Activated naive CD4-positive, alpha-beta T cell treated with anti-CD3 and anti-CD28 coated beads, Interleukin-2, amount 10 ng/mL, durations not matched to agents 7 days and 5 days (primary cell): Measurements from ENCODE around the gene LIMK2.
"Not testable (repeated sequence)": the region's sequence is repeated elsewhere in the genome, so short reads cannot be mapped to it uniquely, and the experiment has no call there.

Source experiments
- CTCF ChIA-PET: fragments of 350-600 bp; sonication (Branson Sonifier 250); formaldehyde crosslinking; loops from one replicate; lab custom pipeline; 2021; ENCODE audit warnings: antibody characterized with exemption; lab: Charles Lee
- DNase-seq: peaks from one replicate; pipeline ENCODE4 v3.0.0-alpha.2; 2020
- H3K27ac Mint-ChIP-seq: one replicate; pipeline ENCODE4 v1.8.0; 2021; ENCODE audit warnings: mild to moderate bottlenecking, moderate library complexity, mixed read lengths
- H3K27me3 Mint-ChIP-seq: one replicate; pipeline ENCODE4 v1.8.0; 2021; ENCODE audit warnings: mild to moderate bottlenecking, mixed read lengths
- H3K36me3 Mint-ChIP-seq: one replicate; pipeline ENCODE4 v1.8.0; 2021; ENCODE audit warnings: mixed read lengths
- H3K4me1 Mint-ChIP-seq: one replicate; pipeline ENCODE4 v1.8.0; 2021; ENCODE audit warnings: mixed read lengths
- H3K4me3 Mint-ChIP-seq: one replicate; pipeline ENCODE4 v1.8.0; 2021; ENCODE audit warnings: mild to moderate bottlenecking, moderate library complexity, mixed read lengths
- H3K9me3 Mint-ChIP-seq: one replicate; pipeline ENCODE4 v1.8.0; 2021; ENCODE audit warnings: mixed read lengths

LIMK2 gene

DNA sequence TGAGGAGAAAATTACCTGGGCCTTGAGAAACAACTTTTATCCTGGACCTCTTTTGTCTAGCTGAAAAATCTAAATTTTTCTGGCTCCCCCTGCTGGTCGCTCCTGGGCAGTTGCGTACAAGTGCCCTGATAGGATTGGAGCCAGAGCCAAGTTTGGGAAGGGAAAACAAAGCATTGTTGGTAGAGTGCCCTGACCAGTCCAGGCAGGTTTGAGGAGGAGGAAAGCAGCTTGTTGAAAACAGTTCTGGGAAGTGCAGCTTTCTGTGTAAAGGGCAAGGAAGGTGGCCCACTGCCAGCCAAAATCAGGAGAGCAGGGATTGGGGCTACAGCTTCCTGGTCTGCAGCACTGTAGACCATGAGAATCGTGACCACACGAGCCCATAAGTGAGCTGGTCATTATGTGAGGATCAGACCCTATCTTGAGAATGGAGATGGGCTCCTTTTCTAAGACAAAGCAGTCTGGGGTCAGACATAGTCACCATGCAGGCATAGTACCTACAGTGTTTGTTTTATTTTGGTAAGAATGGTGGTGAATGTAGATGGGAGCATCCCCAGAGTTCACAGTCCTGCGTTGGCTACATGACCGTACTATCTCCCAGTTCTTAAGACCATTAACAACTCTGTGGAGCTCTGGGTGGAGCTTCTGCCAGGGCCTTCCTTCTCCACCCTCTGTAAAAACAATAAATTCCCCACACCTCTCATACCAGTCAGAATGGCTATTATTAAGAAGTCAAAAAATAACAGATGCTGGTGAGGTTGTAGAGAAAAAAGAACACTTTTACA, 101.5 kb downstream of the LIMK2 start:
- peak; percentile 81 for DNase-seq
- CTCF ChIA-PET = interaction anchor here (0.8 to 3.3 kb wide), 27 partner anchors 9 to 206 kb away, joined by 3 to 35 read pairs (median 4); partner anchors contain the start of genes LIMK2 and PIK3IP1
- Mint-ChIP-seq H3K27me3 (peaks cover 3% of the 10 kb centered on the region), H3K4me3 (no peak overlapping the region), H3K27ac (peak overlapping the region; percentile 7), H3K4me1 (peaks cover 27% of the 10 kb centered on the region), H3K36me3 (peaks cover 34% of the 10 kb centered on the region), H3K9me3 (peaks cover 17% of the 10 kb centered on the region)

DNA sequence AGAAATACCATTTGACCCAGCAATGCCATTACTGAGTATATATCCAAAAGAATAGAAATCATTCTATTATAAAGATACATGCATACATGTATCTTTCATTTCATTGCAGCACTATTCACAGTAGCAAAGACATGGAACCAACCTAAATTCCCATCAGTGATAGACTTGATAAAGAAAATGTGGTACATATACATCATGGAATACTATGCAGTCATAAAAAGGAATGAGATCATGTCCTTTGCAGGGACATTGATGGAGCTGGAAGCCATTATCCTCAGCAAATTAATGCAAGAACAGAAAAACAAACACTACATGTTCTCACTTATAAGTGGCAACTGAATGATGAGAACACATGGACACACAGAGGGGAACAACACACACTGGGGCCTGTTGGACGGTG, 102.1 kb downstream of the LIMK2 start:
- H3K4me3 Mint-ChIP-seq, DNase-seq, H3K27ac Mint-ChIP-seq, H3K27me3 Mint-ChIP-seq: not testable (repeated sequence)
- Mint-ChIP-seq H3K9me3 (peaks cover 17% of the 10 kb centered on the region), H3K36me3 (peaks cover 32% of the 10 kb centered on the region), H3K4me1 (peaks cover 21% of the 10 kb centered on the region)
- CTCF ChIA-PET = interaction anchor here (1.0 to 3.3 kb wide), 11 partner anchors 8 to 204 kb away, joined by 3 to 35 read pairs (median 8); partner anchors contain the start of genes LIMK2 and PIK3IP1

DNA sequence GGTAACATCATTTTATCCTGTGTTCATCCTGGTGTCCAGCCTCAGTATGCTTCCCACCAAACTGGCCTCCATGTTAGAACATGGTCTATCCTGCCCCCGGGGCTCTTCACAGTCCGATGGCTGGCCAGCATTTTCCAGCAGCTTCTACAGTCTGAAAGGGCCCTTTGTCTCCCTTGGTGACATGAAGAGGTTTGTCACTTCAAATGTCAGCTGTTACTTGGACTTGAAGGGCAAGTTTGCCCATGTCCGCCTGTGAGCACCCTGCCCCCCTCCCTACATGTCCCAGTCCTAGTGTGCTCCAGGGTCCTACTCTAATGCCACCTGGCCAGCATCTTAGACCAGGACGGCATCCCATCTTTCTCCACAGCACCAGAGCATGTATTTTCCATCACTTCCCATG, 109.3 kb downstream of the LIMK2 start:
- Mint-ChIP-seq H3K36me3 (peaks cover 19% of the 10 kb centered on the region), H3K27ac (no peak overlapping the region), H3K27me3 (no peaks in the 10 kb centered on the region), H3K9me3 (no peaks in the 10 kb centered on the region), H3K4me3 (no peak overlapping the region), H3K4me1 (no peaks in the 10 kb centered on the region)
- DNase-seq = no peak
- CTCF ChIA-PET = interaction anchor here (1.2 kb wide), 1 partner anchor 10 kb away, joined by 4 read pairs; no protein-coding TSS in a partner anchor

DNA sequence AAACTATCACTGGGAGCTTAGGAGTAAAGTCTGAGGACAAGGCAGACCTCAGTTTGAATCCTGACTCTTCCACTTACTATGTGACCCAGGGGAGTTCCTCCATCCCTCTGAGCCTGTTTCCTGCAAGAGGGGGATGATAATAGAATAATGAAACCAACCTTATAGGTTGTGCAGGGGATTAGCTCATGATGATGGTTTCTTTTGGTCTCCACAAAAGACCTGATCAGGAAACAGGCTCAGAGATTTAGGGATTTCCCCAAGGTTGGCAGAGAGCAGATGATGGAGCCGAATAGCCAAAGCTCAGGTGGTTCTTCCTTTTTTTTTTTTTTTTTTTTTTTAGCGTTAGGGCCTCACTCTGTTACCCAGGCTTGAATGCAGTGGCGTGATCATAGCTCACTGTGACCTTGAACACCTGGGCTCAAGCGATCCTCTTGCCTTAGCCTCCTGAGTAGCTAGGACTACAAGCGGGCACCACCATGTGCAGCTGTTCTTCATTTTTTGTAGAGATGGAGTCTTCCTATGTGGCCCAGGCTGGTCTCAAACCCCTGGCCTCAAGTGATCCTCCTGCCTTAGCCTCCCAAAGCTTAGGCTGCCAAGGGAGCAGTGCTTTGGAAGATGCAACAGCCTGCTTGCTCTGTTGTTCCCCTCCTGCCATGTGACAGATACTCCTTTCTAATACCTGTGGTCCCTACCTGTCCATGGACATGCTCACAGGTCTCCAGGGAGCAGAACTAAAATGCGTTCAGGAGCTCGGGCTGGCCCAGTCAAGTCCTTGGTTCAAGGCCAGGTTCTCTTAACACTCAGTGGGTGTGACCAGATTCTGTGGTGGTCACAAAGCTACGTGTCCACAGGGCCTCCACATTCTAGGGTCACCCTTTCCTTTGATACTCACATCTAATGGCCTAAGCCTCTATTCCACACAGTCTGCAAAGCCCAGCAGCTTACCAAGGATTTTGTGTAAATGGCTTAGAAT, 111.8 kb downstream of the LIMK2 start:
- H3K27me3 Mint-ChIP-seq = no peaks in the 10 kb centered on the region
- H3K27ac Mint-ChIP-seq = peak overlapping the region; percentile 30
- H3K4me1 Mint-ChIP-seq = no peaks in the 10 kb centered on the region
- DNase-seq = no peak
- CTCF ChIA-PET = interaction anchor here (0.6 to 2.2 kb wide), 3 partner anchors 8 to 21 kb away, joined by 3 to 13 read pairs (median 4); no protein-coding TSS in a partner anchor
- no peak overlapping the region for H3K4me3 Mint-ChIP-seq
- no peaks in the 10 kb centered on the region for H3K9me3 Mint-ChIP-seq
- H3K36me3 Mint-ChIP-seq = peaks cover 35% of the 10 kb centered on the region

DNA sequence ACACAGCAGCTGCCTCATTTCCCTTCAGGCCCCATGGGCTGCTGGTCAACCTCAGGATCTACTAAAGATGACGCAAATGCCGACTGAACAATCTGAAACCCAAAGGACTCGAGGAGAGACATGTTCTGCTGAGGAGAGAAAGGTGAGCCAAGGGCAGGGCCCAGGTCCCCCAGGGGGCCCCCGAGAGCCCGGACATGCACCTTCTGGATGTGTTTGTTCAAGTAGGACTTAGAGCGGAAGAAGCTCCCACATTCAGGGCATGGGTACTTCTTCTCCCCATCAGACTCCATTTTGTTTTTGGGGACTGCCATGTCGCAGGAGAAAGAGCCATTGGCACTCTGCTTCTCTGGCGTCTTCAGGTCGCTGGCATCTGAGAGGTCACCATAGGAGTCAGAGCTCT, 114.8 kb downstream of the LIMK2 start:
- CTCF ChIA-PET = interaction anchor here (1.1 kb wide), 1 partner anchor 14 kb away, joined by 3 read pairs; no protein-coding TSS in a partner anchor
- Mint-ChIP-seq H3K27ac (no peak overlapping the region), H3K9me3 (no peaks in the 10 kb centered on the region), H3K4me3 (no peak overlapping the region), H3K4me1 (peaks cover 17% of the 10 kb centered on the region), H3K36me3 (peaks cover 55% of the 10 kb centered on the region), H3K27me3 (no peaks in the 10 kb centered on the region)
- no peak for DNase-seq

DNA sequence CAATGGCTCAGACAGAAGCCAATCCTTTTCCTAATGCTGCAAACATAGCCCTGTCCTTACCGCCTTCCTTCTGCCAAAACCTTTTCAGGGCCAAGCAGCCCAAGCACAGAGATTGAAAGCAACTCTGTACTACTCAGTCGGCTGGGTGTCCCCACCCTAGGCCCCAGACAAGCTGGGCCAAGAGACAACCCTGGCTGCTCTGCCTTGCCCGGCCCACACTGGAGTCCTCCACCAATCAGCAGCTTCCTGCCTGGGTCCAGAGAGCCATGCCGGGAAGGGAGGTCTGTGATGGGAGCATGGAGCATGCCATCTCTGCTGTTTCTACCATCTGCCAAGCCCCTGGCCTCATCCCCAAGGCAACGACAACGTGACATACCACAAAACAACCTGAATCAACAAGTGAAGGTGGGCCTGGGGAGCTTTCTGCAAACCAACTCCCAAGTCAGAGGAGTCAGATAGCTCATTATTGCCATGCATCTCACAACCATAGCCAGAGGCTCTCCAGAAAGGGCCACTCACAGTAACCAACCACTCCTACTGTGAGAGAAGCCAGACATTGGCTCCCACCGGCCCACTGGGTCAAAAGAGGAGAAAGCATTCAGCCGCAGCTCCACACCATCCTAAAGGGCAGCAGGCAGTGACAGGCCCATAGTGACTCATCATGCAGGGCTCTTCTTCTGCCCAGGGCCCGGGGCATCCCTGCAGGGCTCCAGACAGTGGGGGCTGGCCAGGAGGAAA, 115.9 kb downstream of the LIMK2 start:
- CTCF ChIA-PET = interaction anchor here (1.1 kb wide), 1 partner anchor 15 kb away, joined by 3 read pairs; no protein-coding TSS in a partner anchor

DNA sequence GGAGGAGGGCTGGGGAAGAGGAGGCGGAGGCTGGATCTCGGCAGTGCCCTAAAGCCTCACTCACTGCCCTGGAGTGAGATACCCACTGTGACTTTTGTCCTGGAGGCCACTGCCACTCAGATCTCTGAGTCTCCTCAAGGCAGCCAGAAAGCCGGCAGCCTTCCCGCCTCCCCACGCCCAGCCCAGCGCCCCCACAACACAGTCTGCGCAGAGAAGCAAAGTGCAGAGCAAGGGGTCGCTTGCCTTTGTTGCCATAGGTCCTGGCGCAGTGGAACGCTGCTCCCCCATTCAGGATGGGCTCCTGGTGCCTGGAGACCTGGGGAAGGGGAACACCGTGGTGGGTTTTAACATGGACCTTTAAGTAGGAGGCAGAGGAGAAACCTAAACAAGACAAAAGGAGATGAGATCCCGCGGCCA, 116.5 kb downstream of the LIMK2 start:
- Mint-ChIP-seq H3K27me3 (no peaks in the 10 kb centered on the region), H3K27ac (no peak overlapping the region), H3K36me3 (peaks cover 60% of the 10 kb centered on the region), H3K4me3 (no peak overlapping the region), H3K4me1 (peaks cover 17% of the 10 kb centered on the region), H3K9me3 (no peaks in the 10 kb centered on the region)
- DNase-seq = no peak
- CTCF ChIA-PET = no interaction called here

More for the DNA sequence above, 115.9 kb downstream of the LIMK2 start:
- Mint-ChIP-seq H3K4me3 (no peak overlapping the region), H3K9me3 (no peaks in the 10 kb centered on the region), H3K27me3 (no peaks in the 10 kb centered on the region), H3K4me1 (peaks cover 17% of the 10 kb centered on the region), H3K36me3 (peaks cover 57% of the 10 kb centered on the region), H3K27ac (no peak overlapping the region)
- DNase-seq = no peak

DNA sequence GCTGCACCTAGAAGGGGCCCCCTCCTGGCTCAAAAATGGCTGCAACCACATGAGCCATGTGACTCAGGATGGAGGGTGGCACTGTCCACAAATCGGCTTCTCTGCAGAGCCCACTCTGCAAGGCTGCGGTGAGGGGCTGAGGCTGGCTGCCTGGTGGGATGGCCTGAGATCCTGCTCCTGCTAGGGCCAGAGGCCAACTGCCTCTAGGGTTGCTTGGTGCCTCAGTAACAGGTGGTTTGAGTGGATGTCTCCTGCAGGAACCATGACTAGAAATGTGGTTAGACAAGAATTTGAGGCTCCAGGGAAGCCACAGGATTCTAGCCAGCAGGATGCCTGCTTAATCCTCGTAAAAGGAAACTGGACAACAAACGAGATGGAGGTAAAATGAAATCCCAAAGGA, 116.9 kb downstream of the LIMK2 start:
- no peak for DNase-seq
- peaks cover 17% of the 10 kb centered on the region for H3K4me1 Mint-ChIP-seq
- H3K27me3 Mint-ChIP-seq = no peaks in the 10 kb centered on the region
- no peaks in the 10 kb centered on the region for H3K9me3 Mint-ChIP-seq
- H3K27ac Mint-ChIP-seq = no peak overlapping the region
- no peak overlapping the region for H3K4me3 Mint-ChIP-seq
- H3K36me3 Mint-ChIP-seq = peaks cover 64% of the 10 kb centered on the region
- CTCF ChIA-PET = no interaction called here
